NCI-H2107 (cell line): Measurements from ENCODE around the gene SPAG9.

ENCODE experiments used
- DNase-seq: peaks from one replicate; lab custom pipeline; 2025; lab: John Stamatoyannopoulos, UW

Gene SPAG9

GRCh38 chr17:51044976-51045375 lies 75.7 kb downstream of the SPAG9 start:
- DNase-seq, result no peak

GRCh38 chr17:51036084-51036483 lies 84.6 kb downstream of the SPAG9 start:
- DNase-seq, result no peak

- DNase-seq, result no peak
Measured at GRCh38 chr17:51035431-51035830, 85.2 kb downstream of the SPAG9 start.

- no peak for DNase-seq
Measured at GRCh38 chr17:51034800-51035199, 85.9 kb downstream of the SPAG9 start.

GRCh38 chr17:51032850-51033249 lies 87.8 kb downstream of the SPAG9 start:
- no peak for DNase-seq

- no peak for DNase-seq
Measured at GRCh38 chr17:51029568-51030463, 90.9 kb downstream of the SPAG9 start.

GRCh38 chr17:51029142-51029541 lies 91.5 kb downstream of the SPAG9 start:
- DNase-seq, result no peak

- no peak for DNase-seq
Measured at GRCh38 chr17:51028176-51028863, 92.3 kb downstream of the SPAG9 start.

GRCh38 chr17:51018541-51018940 lies 102.1 kb downstream of the SPAG9 start:
- no peak for DNase-seq

GRCh38 chr17:51017270-51017669 lies 103.4 kb downstream of the SPAG9 start:
- DNase-seq, result no peak

GRCh38 chr17:51016099-51016498 lies 104.6 kb downstream of the SPAG9 start:
- DNase-seq, result no peak

- no peak for DNase-seq
Measured at GRCh38 chr17:51015145-51015558, 105.5 kb downstream of the SPAG9 start.

GRCh38 chr17:51014129-51014528 lies 106.5 kb downstream of the SPAG9 start:
- no peak for DNase-seq

GRCh38 chr17:51013322-51013721 lies 107.3 kb downstream of the SPAG9 start:
- DNase-seq, result no peak

- DNase-seq, result no peak
Measured at GRCh38 chr17:51012538-51012937, 108.1 kb downstream of the SPAG9 start.

- DNase-seq, result no peak
Measured at GRCh38 chr17:51010173-51010675, 110.4 kb downstream of the SPAG9 start.

- DNase-seq, result no peak
Measured at GRCh38 chr17:51006601-51007000, 114.1 kb downstream of the SPAG9 start.

- no peak for DNase-seq
Measured at GRCh38 chr17:51005768-51006167, 114.9 kb downstream of the SPAG9 start.

GRCh38 chr17:51004249-51004648 lies 116.4 kb downstream of the SPAG9 start:
- no peak for DNase-seq

GRCh38 chr17:51000835-51001638 lies 119.6 kb downstream of the SPAG9 start:
- peak; percentile 8 for DNase-seq

- DNase-seq, result no peak
Measured at GRCh38 chr17:50995668-50996067, 125.0 kb downstream of the SPAG9 start.

GRCh38 chr17:50993544-50993943 lies 127.1 kb downstream of the SPAG9 start:
- DNase-seq, result no peak
